Measurements from ENCODE around the gene TIFAB.

TIFAB gene

GRCh38 chr5:135489466-135490244 is 37.5 kb upstream of the TIFAB start:
- Histone ChIP-seq H3K27ac (ENCODE audit: low read depth, low read length) (no peak overlapping the region), H3K4me3 (ENCODE audit: low read depth, low read length) (peak overlapping the region; percentile 52), H3K27me3 (ENCODE audit: control insufficient read depth, insufficient read depth, low read length) (peaks cover 100% of the 10 kb centered on the region), H3K36me3 (ENCODE audit: control insufficient read depth, insufficient read depth, low read length) (no peaks in the 10 kb centered on the region), H3K9me3 (ENCODE audit: control insufficient read depth, insufficient read depth, low read length) (no peaks in the 10 kb centered on the region), H3K4me1 (ENCODE audit: control insufficient read depth, insufficient read depth, low read length) (peaks cover 41% of the 10 kb centered on the region), H3K9ac (ENCODE audit: low read depth, low read length) (no peak overlapping the region)

GRCh38 chr5:135488727-135489465 is 36.7 kb upstream of the TIFAB start:
- Histone ChIP-seq H3K27ac (ENCODE audit: low read depth, low read length) (no peak overlapping the region), H3K4me3 (ENCODE audit: low read depth, low read length) (peak overlapping the region; percentile 52), H3K9ac (ENCODE audit: low read depth, low read length) (no peak overlapping the region)

GRCh38 chr5:135487839-135488514 is 35.8 kb upstream of the TIFAB start:
- Histone ChIP-seq H3K4me3 (ENCODE audit: low read depth, low read length) (no peak overlapping the region), H3K9ac (ENCODE audit: low read depth, low read length) (no peak overlapping the region), H3K36me3 (ENCODE audit: control insufficient read depth, insufficient read depth, low read length) (no peaks in the 10 kb centered on the region), H3K27me3 (ENCODE audit: control insufficient read depth, insufficient read depth, low read length) (peaks cover 100% of the 10 kb centered on the region), H3K4me1 (ENCODE audit: control insufficient read depth, insufficient read depth, low read length) (peaks cover 41% of the 10 kb centered on the region), H3K9me3 (ENCODE audit: control insufficient read depth, insufficient read depth, low read length) (no peaks in the 10 kb centered on the region), H3K27ac (ENCODE audit: low read depth, low read length) (no peak overlapping the region)

More at GRCh38 chr5:135488727-135489465, 36.7 kb upstream of the TIFAB start:
- no peaks in the 10 kb centered on the region for H3K9me3 ChIP-seq (ENCODE audit: control insufficient read depth, insufficient read depth, low read length)
- H3K4me1 ChIP-seq (ENCODE audit: control insufficient read depth, insufficient read depth, low read length) = peaks cover 41% of the 10 kb centered on the region
- no peaks in the 10 kb centered on the region for H3K36me3 ChIP-seq (ENCODE audit: control insufficient read depth, insufficient read depth, low read length)
- peaks cover 100% of the 10 kb centered on the region for H3K27me3 ChIP-seq (ENCODE audit: control insufficient read depth, insufficient read depth, low read length)

GRCh38 chr5:135487037-135487395 is 34.9 kb upstream of the TIFAB start:
- H3K4me1 ChIP-seq (ENCODE audit: control insufficient read depth, insufficient read depth, low read length) = peaks cover 37% of the 10 kb centered on the region
- no peak overlapping the region for H3K9ac ChIP-seq (ENCODE audit: low read depth, low read length)
- peaks cover 100% of the 10 kb centered on the region for H3K27me3 ChIP-seq (ENCODE audit: control insufficient read depth, insufficient read depth, low read length)
- no peak overlapping the region for H3K4me3 ChIP-seq (ENCODE audit: low read depth, low read length)
- H3K9me3 ChIP-seq (ENCODE audit: control insufficient read depth, insufficient read depth, low read length) = no peaks in the 10 kb centered on the region
- H3K27ac ChIP-seq (ENCODE audit: low read depth, low read length) = no peak overlapping the region
- no peaks in the 10 kb centered on the region for H3K36me3 ChIP-seq (ENCODE audit: control insufficient read depth, insufficient read depth, low read length)

- no peak overlapping the region for H3K4me3 ChIP-seq (ENCODE audit: low read depth, low read length)
- H3K27me3 ChIP-seq (ENCODE audit: control insufficient read depth, insufficient read depth, low read length) = peaks cover 100% of the 10 kb centered on the region
Measured at GRCh38 chr5:135486131-135487036, 34.2 kb upstream of the TIFAB start.

GRCh38 chr5:135484674-135485086 is 32.5 kb upstream of the TIFAB start:
- Histone ChIP-seq H3K27me3 (ENCODE audit: control insufficient read depth, insufficient read depth, low read length) (peaks cover 97% of the 10 kb centered on the region), H3K4me1 (ENCODE audit: control insufficient read depth, insufficient read depth, low read length) (peaks cover 19% of the 10 kb centered on the region), H3K4me3 (ENCODE audit: low read depth, low read length) (no peak overlapping the region), H3K9me3 (ENCODE audit: control insufficient read depth, insufficient read depth, low read length) (no peaks in the 10 kb centered on the region), H3K9ac (ENCODE audit: low read depth, low read length) (no peak overlapping the region), H3K27ac (ENCODE audit: low read depth, low read length) (no peak overlapping the region), H3K36me3 (ENCODE audit: control insufficient read depth, insufficient read depth, low read length) (no peaks in the 10 kb centered on the region)

More at GRCh38 chr5:135486131-135487036, 34.2 kb upstream of the TIFAB start:
- Histone ChIP-seq H3K4me1 (ENCODE audit: control insufficient read depth, insufficient read depth, low read length) (peaks cover 33% of the 10 kb centered on the region), H3K27ac (ENCODE audit: low read depth, low read length) (no peak overlapping the region), H3K9me3 (ENCODE audit: control insufficient read depth, insufficient read depth, low read length) (no peaks in the 10 kb centered on the region), H3K9ac (ENCODE audit: low read depth, low read length) (no peak overlapping the region), H3K36me3 (ENCODE audit: control insufficient read depth, insufficient read depth, low read length) (no peaks in the 10 kb centered on the region)

- no peak overlapping the region for H3K4me3 ChIP-seq (ENCODE audit: low read depth, low read length)
- H3K27ac ChIP-seq (ENCODE audit: low read depth, low read length) = no peak overlapping the region
- no peak overlapping the region for H3K9ac ChIP-seq (ENCODE audit: low read depth, low read length)
- peaks cover 96% of the 10 kb centered on the region for H3K27me3 ChIP-seq (ENCODE audit: control insufficient read depth, insufficient read depth, low read length)
- no peaks in the 10 kb centered on the region for H3K36me3 ChIP-seq (ENCODE audit: control insufficient read depth, insufficient read depth, low read length)
- peaks cover 23% of the 10 kb centered on the region for H3K4me1 ChIP-seq (ENCODE audit: control insufficient read depth, insufficient read depth, low read length)
- H3K9me3 ChIP-seq (ENCODE audit: control insufficient read depth, insufficient read depth, low read length) = no peaks in the 10 kb centered on the region
Measured at GRCh38 chr5:135483254-135483653, 31.1 kb upstream of the TIFAB start.

- H3K4me1 ChIP-seq (ENCODE audit: control insufficient read depth, insufficient read depth, low read length) = peaks cover 24% of the 10 kb centered on the region
- H3K9me3 ChIP-seq (ENCODE audit: control insufficient read depth, insufficient read depth, low read length) = no peaks in the 10 kb centered on the region
- H3K4me3 ChIP-seq (ENCODE audit: low read depth, low read length) = no peak overlapping the region
- no peak overlapping the region for H3K9ac ChIP-seq (ENCODE audit: low read depth, low read length)
- peaks cover 96% of the 10 kb centered on the region for H3K27me3 ChIP-seq (ENCODE audit: control insufficient read depth, insufficient read depth, low read length)
- no peaks in the 10 kb centered on the region for H3K36me3 ChIP-seq (ENCODE audit: control insufficient read depth, insufficient read depth, low read length)
- no peak overlapping the region for H3K27ac ChIP-seq (ENCODE audit: low read depth, low read length)
Measured at GRCh38 chr5:135482381-135482933, 30.3 kb upstream of the TIFAB start.

- Histone ChIP-seq H3K27ac (ENCODE audit: low read depth, low read length) (no peak overlapping the region), H3K4me1 (ENCODE audit: control insufficient read depth, insufficient read depth, low read length) (peaks cover 24% of the 10 kb centered on the region), H3K27me3 (ENCODE audit: control insufficient read depth, insufficient read depth, low read length) (peaks cover 94% of the 10 kb centered on the region), H3K36me3 (ENCODE audit: control insufficient read depth, insufficient read depth, low read length) (no peaks in the 10 kb centered on the region), H3K9ac (ENCODE audit: low read depth, low read length) (no peak overlapping the region), H3K4me3 (ENCODE audit: low read depth, low read length) (no peak overlapping the region), H3K9me3 (ENCODE audit: control insufficient read depth, insufficient read depth, low read length) (no peaks in the 10 kb centered on the region)
Measured at GRCh38 chr5:135481909-135482311, 29.8 kb upstream of the TIFAB start.

GRCh38 chr5:135481387-135481786 is 29.2 kb upstream of the TIFAB start:
- Histone ChIP-seq H3K9ac (ENCODE audit: low read depth, low read length) (no peak overlapping the region), H3K4me1 (ENCODE audit: control insufficient read depth, insufficient read depth, low read length) (peaks cover 24% of the 10 kb centered on the region), H3K9me3 (ENCODE audit: control insufficient read depth, insufficient read depth, low read length) (no peaks in the 10 kb centered on the region), H3K27ac (ENCODE audit: low read depth, low read length) (no peak overlapping the region), H3K36me3 (ENCODE audit: control insufficient read depth, insufficient read depth, low read length) (no peaks in the 10 kb centered on the region), H3K4me3 (ENCODE audit: low read depth, low read length) (no peak overlapping the region), H3K27me3 (ENCODE audit: control insufficient read depth, insufficient read depth, low read length) (peaks cover 94% of the 10 kb centered on the region)
